GM21423 (cell line): ENCODE results near the gene KRTAP5-1.
"Not testable (repeated sequence)": the region's sequence is repeated elsewhere in the genome, so short reads cannot be mapped to it uniquely, and the experiment has no call there.

Experiments
- ATAC-seq: cut with Tn5 transposase; IDR thresholded peaks from one replicate; pipeline ENCODE4 v1.9.1; 2021; ENCODE audit warnings: mild to moderate bottlenecking, moderate library complexity; ENCODE audit not compliant: unreplicated experiment

KRTAP5-1 gene

GRCh38 chr11:1603629-1604028 lies 18.5 kb upstream of the KRTAP5-1 start:
- no peak for ATAC-seq

- ATAC-seq: not testable (repeated sequence)
Measured at GRCh38 chr11:1601663-1602062, 16.6 kb upstream of the KRTAP5-1 start.

GRCh38 chr11:1600626-1601025 lies 15.5 kb upstream of the KRTAP5-1 start:
- no peak for ATAC-seq

- ATAC-seq: no peak
Measured at GRCh38 chr11:1598816-1599215, 13.7 kb upstream of the KRTAP5-1 start.

GRCh38 chr11:1598406-1598805 lies 13.3 kb upstream of the KRTAP5-1 start:
- not testable (repeated sequence) for ATAC-seq

GRCh38 chr11:1597994-1598380 lies 12.9 kb upstream of the KRTAP5-1 start, which contains the start of gene KRTAP5-2:
Gene KRTAP5-2 (minus strand): TSS chr11:1598294. CDS start chr11:1598250, 44 bp downstream.
- no peak for ATAC-seq

GRCh38 chr11:1597331-1597993 lies 12.4 kb upstream of the KRTAP5-1 start:
- no peak for ATAC-seq

GRCh38 chr11:1596576-1597121 lies 11.6 kb upstream of the KRTAP5-1 start:
- ATAC-seq: not testable (repeated sequence)

- ATAC-seq: not testable (repeated sequence)
Measured at GRCh38 chr11:1595994-1596575, 11.0 kb upstream of the KRTAP5-1 start.

GRCh38 chr11:1592628-1593027 lies 7.5 kb upstream of the KRTAP5-1 start:
- no peak for ATAC-seq

GRCh38 chr11:1589996-1590395 lies 4.9 kb upstream of the KRTAP5-1 start:
- ATAC-seq: no peak

GRCh38 chr11:1589191-1589963 lies 4.3 kb upstream of the KRTAP5-1 start:
- not testable (repeated sequence) for ATAC-seq

- no peak for ATAC-seq
Measured at GRCh38 chr11:1586699-1587098, 1.6 kb upstream of the KRTAP5-1 start.

- not testable (repeated sequence) for ATAC-seq
Measured at GRCh38 chr11:1582909-1583308, 2.2 kb downstream of the KRTAP5-1 start.

GRCh38 chr11:1581976-1582375 lies 3.1 kb downstream of the KRTAP5-1 start:
- no peak for ATAC-seq

- no peak for ATAC-seq
Measured at GRCh38 chr11:1576825-1577224, 8.3 kb downstream of the KRTAP5-1 start.

GRCh38 chr11:1575756-1576155 lies 9.3 kb downstream of the KRTAP5-1 start:
- ATAC-seq: not testable (repeated sequence)

GRCh38 chr11:1574933-1575242 lies 10.2 kb downstream of the KRTAP5-1 start:
- no peak for ATAC-seq

- ATAC-seq: no peak
Measured at GRCh38 chr11:1574238-1574932, 10.7 kb downstream of the KRTAP5-1 start.

GRCh38 chr11:1573903-1574237 lies 11.2 kb downstream of the KRTAP5-1 start:
- no peak for ATAC-seq
